ENCODE results near the gene ANKRD11.

ANKRD11 gene

GRCh38 chr16:89351645-89352044 lies 138.7 kb downstream of the ANKRD11 start:
- in situ Hi-C loops (cut with HindIII; ENCODE audit: low sequenced_read_pairs): no loop called here
- no peak overlapping the region for H3K4me3 ChIP-seq (ENCODE audit: low read depth, low read length)
- TF ChIP-seq CTCF (IDR thresholded peaks at IDR 0.05; ENCODE audit: low read depth, low read length): no peak
- no peak for DNase-seq (ENCODE audit: low read depth, low spot score)

GRCh38 chr16:89350701-89351380 lies 139.5 kb downstream of the ANKRD11 start:
- TF ChIP-seq CTCF (IDR thresholded peaks at IDR 0.05; ENCODE audit: low read depth, low read length): no peak
- in situ Hi-C loops (cut with HindIII; ENCODE audit: low sequenced_read_pairs): no loop called here
- DNase-seq (ENCODE audit: low read depth, low spot score): no peak
- no peak overlapping the region for H3K4me3 ChIP-seq (ENCODE audit: low read depth, low read length)

GRCh38 chr16:89349947-89350633 lies 140.3 kb downstream of the ANKRD11 start:
- in situ Hi-C loops (cut with HindIII; ENCODE audit: low sequenced_read_pairs): no loop called here
- DNase-seq (ENCODE audit: low read depth, low spot score): no peak
- no peak for TF ChIP-seq CTCF (IDR thresholded peaks at IDR 0.05; ENCODE audit: low read depth, low read length)

GRCh38 chr16:89347807-89348206 lies 142.6 kb downstream of the ANKRD11 start:
- in situ Hi-C loops (cut with HindIII; ENCODE audit: low sequenced_read_pairs): no loop called here

More at GRCh38 chr16:89349947-89350633, 140.3 kb downstream of the ANKRD11 start:
- no peak overlapping the region for H3K4me3 ChIP-seq (ENCODE audit: low read depth, low read length)

GRCh38 chr16:89346869-89347268 lies 143.5 kb downstream of the ANKRD11 start:
- in situ Hi-C loops (cut with HindIII; ENCODE audit: low sequenced_read_pairs): no loop called here
- no peak for TF ChIP-seq CTCF (IDR thresholded peaks at IDR 0.05; ENCODE audit: low read depth, low read length)
- DNase-seq (ENCODE audit: low read depth, low spot score): no peak
- H3K4me3 ChIP-seq (ENCODE audit: low read depth, low read length): no peak overlapping the region

More at GRCh38 chr16:89347807-89348206, 142.6 kb downstream of the ANKRD11 start:
- no peak for TF ChIP-seq CTCF (IDR thresholded peaks at IDR 0.05; ENCODE audit: low read depth, low read length)
- DNase-seq (ENCODE audit: low read depth, low spot score): no peak
- no peak overlapping the region for H3K4me3 ChIP-seq (ENCODE audit: low read depth, low read length)

- H3K4me3 ChIP-seq (ENCODE audit: low read depth, low read length): no peak overlapping the region
- DNase-seq (ENCODE audit: low read depth, low spot score): no peak
- in situ Hi-C loops (cut with HindIII; ENCODE audit: low sequenced_read_pairs): no loop called here
- TF ChIP-seq CTCF (IDR thresholded peaks at IDR 0.05; ENCODE audit: low read depth, low read length): no peak
Measured at GRCh38 chr16:89345642-89346150, 144.7 kb downstream of the ANKRD11 start.

Data from astrocyte of the spinal cord (primary cell).